ENCODE data around the gene ELL2.
"Not testable (repeated sequence)": the region's sequence is repeated elsewhere in the genome, so short reads cannot be mapped to it uniquely, and the experiment has no call there.

Gene ELL2

GRCh38 chr5:95841914-95842812 lies 119.5 kb downstream of the ELL2 start:
- no peak overlapping the region for H3K27ac ChIP-seq

DNA sequence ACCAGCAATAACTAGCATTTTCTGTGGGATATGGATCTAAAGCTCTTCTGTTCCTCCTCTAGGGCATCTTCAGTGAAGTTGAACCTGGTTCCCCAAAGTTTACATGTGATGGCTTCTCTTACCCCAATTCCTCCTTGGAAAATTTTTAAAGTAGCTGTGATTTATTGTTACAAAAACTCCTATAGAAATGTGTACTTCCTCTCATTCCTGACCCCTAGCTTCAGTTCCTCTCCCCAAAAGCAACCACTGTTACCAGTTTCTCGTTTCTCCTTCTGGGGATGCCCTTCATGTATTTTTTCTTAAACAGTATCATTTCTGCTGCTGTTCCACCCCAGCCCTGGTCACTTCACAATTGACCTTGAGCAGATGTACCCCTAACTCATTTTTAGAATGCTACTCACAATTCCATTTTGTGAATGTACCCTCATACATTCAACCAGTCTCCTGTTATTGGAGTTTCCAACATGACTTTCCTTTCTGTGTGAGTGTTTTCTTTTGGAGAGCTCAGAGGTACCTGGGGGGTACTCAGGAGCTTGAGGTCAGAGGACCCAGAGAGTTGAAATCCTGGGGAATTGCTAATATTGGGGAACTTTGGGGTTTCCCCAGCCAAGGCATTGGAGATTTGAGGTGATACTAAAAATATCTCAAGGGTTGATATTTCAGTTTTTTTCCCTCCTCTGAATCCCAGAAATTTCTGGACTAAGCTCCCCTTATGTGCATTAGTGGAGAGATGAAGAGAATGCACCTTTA lies 120.5 kb downstream of the ELL2 start:
- H3K27ac ChIP-seq: no peak overlapping the region
- TF ChIP-seq, protein P1, sequence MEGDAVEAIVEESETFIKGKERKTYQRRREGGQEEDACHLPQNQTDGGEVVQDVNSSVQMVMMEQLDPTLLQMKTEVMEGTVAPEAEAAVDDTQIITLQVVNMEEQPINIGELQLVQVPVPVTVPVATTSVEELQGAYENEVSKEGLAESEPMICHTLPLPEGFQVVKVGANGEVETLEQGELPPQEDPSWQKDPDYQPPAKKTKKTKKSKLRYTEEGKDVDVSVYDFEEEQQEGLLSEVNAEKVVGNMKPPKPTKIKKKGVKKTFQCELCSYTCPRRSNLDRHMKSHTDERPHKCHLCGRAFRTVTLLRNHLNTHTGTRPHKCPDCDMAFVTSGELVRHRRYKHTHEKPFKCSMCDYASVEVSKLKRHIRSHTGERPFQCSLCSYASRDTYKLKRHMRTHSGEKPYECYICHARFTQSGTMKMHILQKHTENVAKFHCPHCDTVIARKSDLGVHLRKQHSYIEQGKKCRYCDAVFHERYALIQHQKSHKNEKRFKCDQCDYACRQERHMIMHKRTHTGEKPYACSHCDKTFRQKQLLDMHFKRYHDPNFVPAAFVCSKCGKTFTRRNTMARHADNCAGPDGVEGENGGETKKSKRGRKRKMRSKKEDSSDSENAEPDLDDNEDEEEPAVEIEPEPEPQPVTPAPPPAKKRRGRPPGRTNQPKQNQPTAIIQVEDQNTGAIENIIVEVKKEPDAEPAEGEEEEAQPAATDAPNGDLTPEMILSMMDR (IDR thresholded peaks at IDR 0.05): no peak
- TF ChIP-seq ZFX (IDR thresholded peaks at IDR 0.05; ENCODE audit: borderline replicate concordance): no peak

More at GRCh38 chr5:95841914-95842812, 119.5 kb downstream of the ELL2 start:
- no peak for TF ChIP-seq ZFX (IDR thresholded peaks at IDR 0.05; ENCODE audit: borderline replicate concordance)
- TF ChIP-seq, protein P1 (IDR thresholded peaks at IDR 0.05): no peak

GRCh38 chr5:95839658-95840057 lies 122.0 kb downstream of the ELL2 start:
- no peak for TF ChIP-seq ZFX (IDR thresholded peaks at IDR 0.05; ENCODE audit: borderline replicate concordance)
- TF ChIP-seq, protein P1 (IDR thresholded peaks at IDR 0.05): no peak
- H3K27ac ChIP-seq: no peak overlapping the region

DNA sequence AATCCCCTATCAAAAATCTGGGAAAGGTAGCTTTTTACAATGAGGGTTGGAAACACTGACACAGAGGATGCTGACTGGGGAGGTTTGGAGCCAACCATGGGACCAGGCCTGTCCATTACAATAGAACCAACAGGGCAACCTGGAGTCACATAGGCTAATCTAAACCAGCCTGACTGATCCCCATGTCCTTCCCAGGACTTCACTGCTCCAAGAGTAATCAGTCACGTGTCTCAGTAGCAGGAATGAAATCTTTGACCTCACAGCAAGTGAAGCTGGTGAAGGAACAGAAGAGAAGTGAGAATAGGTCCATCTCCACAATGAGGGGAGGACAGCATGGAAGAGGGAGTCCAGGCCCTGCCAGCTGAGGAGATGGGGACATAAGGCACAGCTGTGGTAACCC lies 123.1 kb downstream of the ELL2 start:
- TF ChIP-seq ZFX (IDR thresholded peaks at IDR 0.05; ENCODE audit: borderline replicate concordance): no peak
- TF ChIP-seq, protein P1 (IDR thresholded peaks at IDR 0.05): no peak
- H3K27ac ChIP-seq: no peak overlapping the region

GRCh38 chr5:95838001-95838520 lies 123.6 kb downstream of the ELL2 start:
- TF ChIP-seq ZFX (IDR thresholded peaks at IDR 0.05; ENCODE audit: borderline replicate concordance): no peak
- TF ChIP-seq, protein P1 (IDR thresholded peaks at IDR 0.05): no peak
- H3K27ac ChIP-seq: no peak overlapping the region

DNA sequence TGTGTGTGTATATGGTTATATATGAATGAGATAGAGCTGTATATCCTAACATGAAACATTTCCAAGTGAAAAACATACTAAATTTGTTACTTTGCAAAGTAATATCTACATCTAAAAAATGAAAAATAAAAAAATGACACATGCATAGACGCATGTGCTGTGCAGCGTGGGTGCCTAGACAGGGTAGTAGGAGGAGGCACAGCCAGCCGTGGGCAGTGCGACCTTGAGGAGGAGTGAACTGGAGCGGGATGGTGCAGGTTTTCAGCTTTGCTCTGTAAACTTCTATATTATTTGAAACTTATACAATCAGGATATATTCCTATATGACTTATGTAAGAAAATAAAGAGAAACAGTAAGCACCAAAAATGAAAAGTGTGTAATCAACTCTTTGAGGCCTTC lies 124.2 kb downstream of the ELL2 start:
- TF ChIP-seq, protein P1 (IDR thresholded peaks at IDR 0.05): no peak
- TF ChIP-seq ZFX (IDR thresholded peaks at IDR 0.05; ENCODE audit: borderline replicate concordance): no peak
- no peak overlapping the region for H3K27ac ChIP-seq

- H3K27ac ChIP-seq: not testable (repeated sequence)
These were observed 124.7 kb downstream of the ELL2 start for GRCh38 chr5:95836971-95837370.

Measured in 22Rv1 (cell line).